Activated T-cell treated with anti-CD3 and anti-CD28 coated beads, Interleukin-2, amount 50 U/mL, for 72 hours (primary cell): ENCODE data around the gene ZNF41. TPM values are rescaled to one million over a fixed set of nuclear protein-coding genes. Genes with fewer than 3 reads are reported as not detected.

ENCODE experiments used
- ATAC-seq, 2 donors: fragments of 150-1000 bp; cut with Tn5 transposase; replicated peaks in 1 of 2; 2 replicates each; pipeline ENCODE4 v1.10.0; 2021; ENCODE audit warnings: moderate library complexity in 2 of 2, mild to moderate bottlenecking in 1 of 2
- DNase-seq, 2 donors: peaks; one replicate each; pipeline ENCODE4 v3.0.0; 2021 to 2022; ENCODE audit warnings: mixed read lengths in 1 of 2
- H3K27ac Mint-ChIP-seq: one replicate; pipeline ENCODE4 v1.8.0; 2022; ENCODE audit warnings: mild to moderate bottlenecking, moderate library complexity, mixed read lengths
- H3K27me3 Mint-ChIP-seq: one replicate; pipeline ENCODE4 v1.8.0; 2022; ENCODE audit warnings: low read depth, mixed read lengths
- H3K36me3 Mint-ChIP-seq, 2 donors: one replicate each; pipeline ENCODE4 v1.8.0; 2022; ENCODE audit warnings: mixed read lengths in 2 of 2, mild to moderate bottlenecking in 1 of 2; ENCODE audit not compliant: insufficient read depth in 2 of 2
- H3K4me1 Mint-ChIP-seq: one replicate; pipeline ENCODE4 v1.8.0; 2022; ENCODE audit warnings: low read depth, mixed read lengths
- H3K4me3 Mint-ChIP-seq, 2 donors: one replicate each; pipeline ENCODE4 v1.8.0; 2022; ENCODE audit warnings: mild to moderate bottlenecking in 2 of 2, mixed read lengths in 2 of 2, moderate library complexity in 2 of 2
- H3K9me3 Mint-ChIP-seq, 2 donors: one replicate each; pipeline ENCODE4 v1.8.0; 2022; ENCODE audit warnings: mixed read lengths in 2 of 2
- total RNA-seq, 2 donors: library from RNA; stranded (reverse); gene quantifications; one replicate each; pipeline ENCODE4 v1.2.3, GENCODE V29; 2022

The ZNF41 gene
- total RNA-seq, 2 donors from 2014 or later = 6.1 to 8.2 TPM

- H3K4me1 Mint-ChIP-seq = peaks cover 53% of the 10 kb centered on the region
- H3K27ac Mint-ChIP-seq = peak overlapping the region; percentile 73
- H3K9me3 Mint-ChIP-seq = no peaks in the 10 kb centered on the region
- H3K4me3 Mint-ChIP-seq = peak overlapping the region; percentile 82 to 88
- ATAC-seq = peak; percentile 58 to 68
- DNase-seq = peak; percentile 34 to 38
- H3K36me3 Mint-ChIP-seq = no peaks in the 10 kb centered on the region
- H3K27me3 Mint-ChIP-seq = no peaks in the 10 kb centered on the region
Observed at GRCh38 chrX:47482065-47482511, 934 bp downstream of the ZNF41 start.

GRCh38 chrX:47481160-47481559, 1.9 kb downstream of the ZNF41 start:
- Mint-ChIP-seq H3K27me3 (no peaks in the 10 kb centered on the region), H3K9me3 (no peaks in the 10 kb centered on the region), H3K4me1 (peaks cover 53% of the 10 kb centered on the region), H3K27ac (no peak overlapping the region), H3K36me3 (peaks cover 0 to 1% of the 10 kb centered on the region in 2 donors), H3K4me3 (peak overlapping the region; percentile 82 to 88)
- ATAC-seq = no peak
- DNase-seq = no peak

GRCh38 chrX:47480576-47480975, 2.4 kb downstream of the ZNF41 start:
- Mint-ChIP-seq H3K9me3 (no peaks in the 10 kb centered on the region), H3K27me3 (no peaks in the 10 kb centered on the region), H3K4me3 (peak overlapping the region; percentile 82 to 88), H3K4me1 (peaks cover 55% of the 10 kb centered on the region), H3K27ac (no peak overlapping the region), H3K36me3 (peaks cover 1 to 2% of the 10 kb centered on the region in 2 donors)
- ATAC-seq = no peak
- no peak for DNase-seq

GRCh38 chrX:47475476-47475875, 7.5 kb downstream of the ZNF41 start:
- Mint-ChIP-seq H3K36me3 (peaks cover 1 to 2% of the 10 kb centered on the region in 2 donors), H3K27me3 (no peaks in the 10 kb centered on the region), H3K27ac (no peak overlapping the region), H3K9me3 (no peaks in the 10 kb centered on the region), H3K4me3 (no peak overlapping the region), H3K4me1 (peaks cover 20% of the 10 kb centered on the region)
- ATAC-seq = no peak
- no peak for DNase-seq

DNA sequence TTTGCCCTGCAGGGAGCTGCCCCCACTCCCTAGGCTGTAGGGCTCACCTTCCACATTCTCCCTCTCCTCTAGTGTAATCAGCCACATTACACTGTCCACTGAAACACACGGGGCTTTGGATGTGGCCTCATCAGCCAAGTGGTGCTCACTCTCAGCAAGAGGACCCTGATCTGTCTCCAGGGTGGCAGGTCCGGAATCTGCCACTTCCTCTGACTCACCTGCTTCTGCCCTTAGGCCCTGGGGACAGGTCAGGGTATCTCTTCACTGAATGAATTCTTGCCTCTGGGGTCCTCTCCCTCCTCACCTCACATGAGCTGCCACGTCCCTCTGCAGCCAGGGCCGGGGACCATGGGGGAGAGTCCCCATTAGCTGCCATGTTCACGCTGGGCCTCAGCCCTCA, 15.9 kb downstream of the ZNF41 start:
- H3K4me3 Mint-ChIP-seq = no peak overlapping the region
- ATAC-seq = no peak
- H3K36me3 Mint-ChIP-seq = peaks cover 6 to 7% of the 10 kb centered on the region in 2 donors
- no peak for DNase-seq
- no peak overlapping the region for H3K27ac Mint-ChIP-seq
- peaks cover 0 to 4% of the 10 kb centered on the region in 2 donors for H3K9me3 Mint-ChIP-seq
- H3K4me1 Mint-ChIP-seq = no peaks in the 10 kb centered on the region
- peaks cover 13% of the 10 kb centered on the region for H3K27me3 Mint-ChIP-seq

DNA sequence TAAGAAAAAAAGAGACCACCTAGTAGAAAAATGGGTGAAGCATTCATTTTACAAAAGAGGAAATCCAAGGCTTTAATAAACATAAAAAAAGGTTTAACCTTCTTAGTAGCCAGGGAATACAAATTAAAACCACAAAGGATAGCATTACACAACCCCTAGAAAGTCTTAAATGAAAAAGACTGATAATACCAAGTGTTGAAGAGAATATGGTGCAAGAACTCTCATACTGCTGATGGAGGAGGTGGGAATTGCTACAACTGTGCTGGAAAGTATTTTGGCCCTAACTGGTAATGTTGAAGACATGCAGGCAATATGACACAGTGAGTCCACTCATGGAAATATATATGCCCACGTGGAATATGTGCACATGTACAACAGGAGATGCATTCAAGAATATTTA, 22.5 kb downstream of the ZNF41 start:
- Mint-ChIP-seq H3K9me3 (peaks cover 0 to 4% of the 10 kb centered on the region in 2 donors), H3K4me1 (no peaks in the 10 kb centered on the region), H3K27ac (no peak overlapping the region), H3K36me3 (peaks cover 9 to 19% of the 10 kb centered on the region in 2 donors), H3K4me3 (no peak overlapping the region), H3K27me3 (peaks cover 16% of the 10 kb centered on the region)
- ATAC-seq (no peak), DNase-seq (no peak)

DNA sequence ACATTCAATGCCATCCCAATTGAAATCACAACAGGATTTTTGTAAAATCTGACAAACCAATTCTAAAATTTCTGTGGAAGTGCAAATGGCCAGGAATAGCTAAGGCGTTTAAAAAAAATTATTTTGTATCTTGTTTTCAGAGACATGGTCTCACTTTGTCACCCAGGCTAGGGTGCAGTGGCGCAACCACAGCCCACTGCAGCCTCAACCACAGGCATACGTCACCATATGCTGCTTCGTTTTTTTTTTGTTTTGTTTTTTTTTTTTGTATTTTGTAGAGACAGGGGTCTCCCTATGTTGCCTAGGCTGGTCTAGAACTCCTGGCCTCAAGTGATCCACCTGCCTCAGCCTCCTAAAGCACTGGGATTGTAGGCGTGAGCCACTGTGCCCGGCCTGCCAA, 24.5 kb downstream of the ZNF41 start:
- ATAC-seq = no peak
- Mint-ChIP-seq H3K9me3 (peaks cover 0 to 9% of the 10 kb centered on the region in 2 donors), H3K27me3 (peaks cover 24% of the 10 kb centered on the region), H3K27ac (no peak overlapping the region), H3K4me1 (no peaks in the 10 kb centered on the region), H3K4me3 (no peak overlapping the region), H3K36me3 (peaks cover 16 to 33% of the 10 kb centered on the region in 2 donors)
- DNase-seq = no peak

GRCh38 chrX:47456080-47456479, 26.9 kb downstream of the ZNF41 start:
- DNase-seq (no peak), ATAC-seq (no peak)
- no peak overlapping the region for H3K27ac Mint-ChIP-seq
- peaks cover 17 to 47% of the 10 kb centered on the region in 2 donors for H3K36me3 Mint-ChIP-seq
- peaks cover 0 to 5% of the 10 kb centered on the region in 2 donors for H3K9me3 Mint-ChIP-seq
- no peak overlapping the region for H3K4me3 Mint-ChIP-seq
- peaks cover 17% of the 10 kb centered on the region for H3K27me3 Mint-ChIP-seq
- no peaks in the 10 kb centered on the region for H3K4me1 Mint-ChIP-seq

DNA sequence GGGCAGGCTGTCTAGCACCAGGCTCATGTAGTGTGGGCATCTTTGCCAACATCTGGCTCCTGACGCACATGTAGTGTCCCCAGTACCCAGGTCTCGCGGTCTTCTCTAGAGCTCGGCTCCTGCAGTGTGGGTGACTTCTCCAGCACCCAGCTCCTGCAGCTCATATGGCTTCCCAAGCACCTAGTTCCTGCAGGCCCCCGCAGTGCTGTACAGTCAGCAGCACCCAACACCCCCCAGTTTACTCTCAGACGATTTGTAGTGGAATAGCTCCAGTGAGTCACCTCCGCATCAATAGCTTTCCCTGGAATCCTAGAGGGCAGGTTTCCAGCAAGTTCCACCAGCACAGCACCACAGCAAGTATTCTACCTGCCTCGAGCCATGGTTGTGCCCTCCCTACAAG, 30.9 kb downstream of the ZNF41 start:
- H3K9me3 Mint-ChIP-seq = peaks cover 5 to 21% of the 10 kb centered on the region in 2 donors
- DNase-seq (no peak), ATAC-seq (no peak)
- peaks cover 14% of the 10 kb centered on the region for H3K27me3 Mint-ChIP-seq
- no peaks in the 10 kb centered on the region for H3K4me1 Mint-ChIP-seq
- no peak overlapping the region for H3K4me3 Mint-ChIP-seq
- H3K36me3 Mint-ChIP-seq = peaks cover 31 to 72% of the 10 kb centered on the region in 2 donors
- no peak overlapping the region for H3K27ac Mint-ChIP-seq

DNA sequence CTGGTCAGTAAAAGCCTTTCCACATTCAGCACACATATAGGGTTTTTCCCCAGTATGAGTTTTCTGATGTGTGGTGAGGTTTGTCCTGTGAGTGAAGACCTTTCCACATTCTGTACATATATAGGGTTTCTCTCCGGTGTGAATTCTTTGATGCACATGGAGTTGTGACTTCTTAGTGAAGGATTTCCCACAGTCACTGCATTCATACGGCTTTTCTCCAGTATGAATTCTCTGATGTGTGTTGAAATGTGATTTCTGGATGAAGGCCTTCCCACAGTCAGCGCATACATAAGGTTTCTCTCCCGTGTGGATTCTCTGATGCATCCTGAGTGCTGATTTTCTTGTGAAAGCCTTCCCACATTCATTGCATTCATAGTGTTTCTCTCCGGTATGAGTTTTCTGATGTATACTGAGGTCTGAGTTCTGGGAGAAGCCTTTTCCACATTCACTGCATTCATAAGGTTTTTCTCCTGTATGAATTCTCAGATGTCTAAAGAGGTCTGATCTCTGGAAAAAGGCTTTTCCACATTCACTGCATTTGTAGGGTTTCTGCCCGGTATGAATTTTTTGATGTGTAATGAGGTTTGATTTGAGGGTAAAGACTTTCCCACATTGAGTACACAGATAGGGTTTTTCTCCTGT, 34.7 kb downstream of the ZNF41 start:
- ATAC-seq (no peak), DNase-seq (no peak)
- Mint-ChIP-seq H3K27me3 (peaks cover 1% of the 10 kb centered on the region), H3K27ac (no peak overlapping the region), H3K4me1 (no peaks in the 10 kb centered on the region), H3K4me3 (no peak overlapping the region), H3K36me3 (peaks cover 28 to 65% of the 10 kb centered on the region in 2 donors), H3K9me3 (peaks cover 12 to 16% of the 10 kb centered on the region in 2 donors)

GRCh38 chrX:47447607-47448006, 35.4 kb downstream of the ZNF41 start:
- ATAC-seq = no peak

GRCh38 chrX:47446971-47447370, 36.1 kb downstream of the ZNF41 start:
- no peak for ATAC-seq
- Mint-ChIP-seq H3K4me3 (no peak overlapping the region), H3K36me3 (peaks cover 24 to 54% of the 10 kb centered on the region in 2 donors), H3K9me3 (peaks cover 14 to 16% of the 10 kb centered on the region in 2 donors), H3K27ac (no peak overlapping the region), H3K4me1 (no peaks in the 10 kb centered on the region), H3K27me3 (no peaks in the 10 kb centered on the region)
- DNase-seq = no peak

More at GRCh38 chrX:47447607-47448006, 35.4 kb downstream of the ZNF41 start:
- no peaks in the 10 kb centered on the region for H3K27me3 Mint-ChIP-seq
- H3K9me3 Mint-ChIP-seq = peaks cover 12 to 16% of the 10 kb centered on the region in 2 donors
- peaks cover 24 to 59% of the 10 kb centered on the region in 2 donors for H3K36me3 Mint-ChIP-seq
- H3K27ac Mint-ChIP-seq = no peak overlapping the region
- no peak overlapping the region for H3K4me3 Mint-ChIP-seq
- H3K4me1 Mint-ChIP-seq = no peaks in the 10 kb centered on the region
- no peak for DNase-seq

GRCh38 chrX:47446431-47446830, 36.6 kb downstream of the ZNF41 start:
- Mint-ChIP-seq H3K9me3 (peaks cover 15 to 16% of the 10 kb centered on the region in 2 donors), H3K36me3 (peaks cover 24 to 52% of the 10 kb centered on the region in 2 donors), H3K4me3 (no peak overlapping the region), H3K27me3 (no peaks in the 10 kb centered on the region), H3K27ac (no peak overlapping the region), H3K4me1 (no peaks in the 10 kb centered on the region)
- no peak for ATAC-seq
- DNase-seq = no peak

- H3K27me3 Mint-ChIP-seq = peaks cover 13% of the 10 kb centered on the region
- H3K27ac Mint-ChIP-seq = no peak overlapping the region
- DNase-seq (no peak), ATAC-seq (no peak)
- H3K36me3 Mint-ChIP-seq = peaks cover 0 to 2% of the 10 kb centered on the region in 2 donors
- no peaks in the 10 kb centered on the region for H3K4me1 Mint-ChIP-seq
- H3K9me3 Mint-ChIP-seq = no peaks in the 10 kb centered on the region
- no peak overlapping the region for H3K4me3 Mint-ChIP-seq
Observed at GRCh38 chrX:47430925-47431324, 52.1 kb downstream of the ZNF41 start.
